Lung (tissue), 12 donors: ENCODE results near the gene DMWD. TPM values are rescaled to one million over a fixed set of nuclear protein-coding genes. Genes with fewer than 3 reads are reported as not detected.
A peak's percentile ranks its signal among the peaks of the same experiment; 100 is the strongest.

ENCODE experiments used
- ATAC-seq: fragments of 200-7000 bp; cut with Tn5 transposase; one replicate; pipeline ENCODE4 v1.9.1; 2020; ENCODE audit warnings: moderate number of reproducible peaks; ENCODE audit not compliant: insufficient read depth, low FRiP score
- DNase-seq, 3 donors: peaks; one replicate each; pipeline ENCODE4 v3.0.0-alpha.2; 2013 to 2017
- H3K27ac ChIP-seq, 2 donors: one replicate each; pipeline ENCODE4 v1.5.1; 2013; ENCODE audit warnings: mild to moderate bottlenecking in 2 of 2, moderate library complexity in 2 of 2, control low read depth in 1 of 2, inconsistent platforms in 1 of 2, low read depth in 1 of 2, low read length in 1 of 2
- H3K27me3 ChIP-seq, 3 donors: one replicate each; pipeline ENCODE4 v1.5.1; 2013; ENCODE audit warnings: low read length in 2 of 3; ENCODE audit not compliant: control insufficient read depth in 3 of 3, insufficient read depth in 3 of 3
- H3K36me3 ChIP-seq, 4 donors: one replicate each; pipeline ENCODE4 v1.5.1; 2013; ENCODE audit warnings: low read length in 4 of 4, mild to moderate bottlenecking in 1 of 4, moderate library complexity in 1 of 4; ENCODE audit not compliant: control insufficient read depth in 4 of 4, insufficient read depth in 4 of 4
- H3K4me1 ChIP-seq, 5 donors: one replicate each; pipeline ENCODE4 v1.5.1; 2013; ENCODE audit warnings: low read length in 5 of 5, mild to moderate bottlenecking in 2 of 5, moderate library complexity in 1 of 5; ENCODE audit not compliant: control insufficient read depth in 5 of 5, insufficient read depth in 5 of 5
- H3K4me3 ChIP-seq: one replicate; pipeline ENCODE4 v1.5.1; 2013; ENCODE audit warnings: mild to moderate bottlenecking, control low read depth, moderate library complexity
- H3K9ac ChIP-seq, 2 donors: one replicate each; pipeline ENCODE4 v1.5.1; 2013; ENCODE audit warnings: low read length in 2 of 2, control low read depth in 1 of 2; ENCODE audit not compliant: insufficient read depth in 1 of 2
- H3K9me3 ChIP-seq, 4 donors: one replicate each; pipeline ENCODE4 v1.5.1; 2013; ENCODE audit warnings: low read length in 3 of 4, mild to moderate bottlenecking in 1 of 4, moderate library complexity in 1 of 4; ENCODE audit not compliant: control insufficient read depth in 4 of 4, insufficient read depth in 3 of 4
- CTCF ChIP-seq: IDR thresholded peaks from 2 replicates; pipeline ENCODE4 v1.5.1; 2012; ENCODE audit warnings: mild to moderate bottlenecking; ENCODE audit errors: control extremely low read depth, extremely low read depth
- WGBS, 2 donors: extraction: QIAGEN DNeasy Blood & Tissue Kit; methylation state at CpG; one replicate each; pipeline ENCODE4 v1.1.7; 2013; 5-methylcytosine and 5-hydroxymethylcytosine counted together
- polyA plus RNA-seq, 2 donors: library from polyadenylated mRNA; stranded (reverse); fragments of 200-250 nt; gene quantifications; one replicate each; pipeline ENCODE4 v1.2.1, GENCODE V29; 2013
- total RNA-seq, 2 donors: library from RNA; depleted of rRNA in 1 of 2; stranded (reverse); fragments of >200 nt in 1 of 2; gene quantifications; one replicate each; pipeline ENCODE4 v1.2.1, GENCODE V29; 2014 to 2021
- donor health status: control.
- donor health status: control.
- donor health status: Bipolar disorder and iron deficiency.
- donor health status: healthy.
- donor health status: DM: yes; HTN: yes; CAD: no.

DMWD gene
- total and polyA plus RNA-seq, 4 donors: 21.2 to 58.2 (median 26.9) TPM

- TF ChIP-seq CTCF: no peak
- no peak for DNase-seq
- ATAC-seq: no peak
- Histone ChIP-seq H3K9me3 (peaks cover 0 to 2% (median 0%) of the 10 kb centered on the region in 4 donors), H3K4me3 (no peak overlapping the region), H3K36me3 (peaks cover 0 to 28% (median 10%) of the 10 kb centered on the region in 4 donors), H3K9ac (no peak overlapping the region), H3K27ac (peak overlapping the region; percentile 80 to 96), H3K27me3 (no peaks in the 10 kb centered on the region), H3K4me1 (peaks cover 2 to 18% (median 11%) of the 10 kb centered on the region in 5 donors)
- 86 to 89% methylated on average over 4 of the region's 4 CpGs for WGBS, 2 donors
Observed at GRCh38 chr19:45784096-45784495, 8.5 kb downstream of the DMWD start.

- DNase-seq: no peak
- no peak for TF ChIP-seq CTCF
- WGBS, 2 donors: 75 to 76% methylated on average over 26 of the region's 26 CpGs
Observed at GRCh38 chr19:45782820-45783785, 9.5 kb downstream of the DMWD start.

GRCh38 chr19:45782162-45782691, 10.4 kb downstream of the DMWD start, which contains the start of gene DMPK:
DMPK (minus strand) TSS chr19:45782490; CDS start chr19:45782352, 138 bp downstream.
- H3K9ac ChIP-seq: no peak within 1 kb of the TSS
- no peaks in the 10 kb centered on the region for H3K27me3 ChIP-seq
- H3K27ac ChIP-seq: peak within 1 kb of the TSS; percentile 80 to 96
- peaks cover 0 to 24% (median 9%) of the 10 kb centered on the region in 4 donors for H3K36me3 ChIP-seq
- 31 to 45% methylated on average over 12 to 18 of the region's 18 CpGs for WGBS, 2 donors
- ATAC-seq (no peak), DNase-seq (peak in 2 of 3 donors; percentile 53 to 55)
- peaks cover 0 to 2% (median 0%) of the 10 kb centered on the region in 4 donors for H3K9me3 ChIP-seq
- H3K4me3 ChIP-seq: peak within 1 kb of the TSS; percentile 36
- no peak for TF ChIP-seq CTCF
- H3K4me1 ChIP-seq: peaks cover 2 to 18% (median 11%) of the 10 kb centered on the region in 5 donors

More at GRCh38 chr19:45782820-45783785, 9.5 kb downstream of the DMWD start:
- H3K36me3 ChIP-seq: peaks cover 0 to 21% (median 7%) of the 10 kb centered on the region in 4 donors
- H3K27ac ChIP-seq: peak overlapping the region; percentile 80 to 96
- ATAC-seq: no peak
- peaks cover 2 to 18% (median 11%) of the 10 kb centered on the region in 5 donors for H3K4me1 ChIP-seq
- H3K27me3 ChIP-seq: no peaks in the 10 kb centered on the region
- peaks cover 0 to 2% (median 0%) of the 10 kb centered on the region in 4 donors for H3K9me3 ChIP-seq
- H3K9ac ChIP-seq: no peak overlapping the region
- no peak overlapping the region for H3K4me3 ChIP-seq
